Testis (tissue), 3 donors: ENCODE data around the gene ANAPC2. TPM values are rescaled to one million over a fixed set of nuclear protein-coding genes. Genes with fewer than 3 reads are reported as not detected.

Source experiments
- DNase-seq: peaks from one replicate; pipeline ENCODE4 v3.0.0-alpha.2; 2019
- H3K27ac ChIP-seq, 2 donors: fragments of 200-600 bp; sonication (generic); one replicate each; pipeline ENCODE4 v1.5.1; 2019
- H3K27me3 ChIP-seq: fragments of 200-600 bp; sonication (generic); one replicate; pipeline ENCODE4 v1.5.1; 2019
- H3K36me3 ChIP-seq: fragments of 200-600 bp; sonication (generic); one replicate; pipeline ENCODE4 v1.5.1; 2017; ENCODE audit warnings: low read depth; ENCODE audit errors: missing control alignments
- H3K4me1 ChIP-seq: fragments of 200-600 bp; sonication (generic); one replicate; pipeline ENCODE4 v1.5.1; 2019
- H3K4me3 ChIP-seq, 2 donors: fragments of 200-600 bp; sonication (generic); one replicate each; pipeline ENCODE4 v1.5.1; 2017 to 2019
- H3K9me3 ChIP-seq: fragments of 200-600 bp; sonication (generic); one replicate; pipeline ENCODE4 v1.5.1; 2017
- POLR2A ChIP-seq: fragments of 450-650 bp; IDR thresholded peaks from one replicate; pipeline ENCODE4 v1.6.1; 2017; ENCODE audit warnings: antibody characterized with exemption, mild to moderate bottlenecking, moderate library complexity
- WGBS, 2 donors: methylation state at CpG; one replicate each; pipeline ENCODE4 v1.1.5; 2018; 5-methylcytosine and 5-hydroxymethylcytosine counted together
- intact Hi-C: fragments of 100-400 bp; cut with DNase I; formaldehyde crosslinking; loops from one replicate; pipeline ENCODE4 v1.15.1; 2023; ENCODE audit warnings: low total_unique reads
- polyA plus RNA-seq: library from polyadenylated mRNA; stranded (reverse); fragments of 350-450 nt; fragmentation: Illumina TruSeq; extraction: RNeasy Lipid Tissue Mini Kit (QIAGEN cat#74804); gene quantifications from one replicate; pipeline ENCODE4 v1.2.3, GENCODE V29; 2014; ENCODE audit warnings: low read depth, low replicate concordance; ENCODE audit not compliant: insufficient read depth
- total RNA-seq, 2 donors: library from RNA; depleted of rRNA; stranded (reverse); fragments of >200 nt; gene quantifications; one replicate each; pipeline ENCODE4 v1.2.3, GENCODE V29; 2016
- TF ChIP-seq, protein P1 (sequence below), 3 experiments: fragments of 450-650 bp in 2 of 3; fragments of 200-600 bp in 1 of 3; sonication (generic) in 1 of 3; IDR thresholded peaks; one replicate each; pipeline ENCODE4 v1.5.1; 2016 to 2019; ENCODE audit warnings: antibody characterized with exemption in 3 of 3, mild to moderate bottlenecking in 2 of 3, moderate library complexity in 1 of 3

The ANAPC2 gene
- total and polyA plus RNA-seq, 3 donors from 2014 or later, result 80.6 to 98.5 (median 91.0) TPM

DNA sequence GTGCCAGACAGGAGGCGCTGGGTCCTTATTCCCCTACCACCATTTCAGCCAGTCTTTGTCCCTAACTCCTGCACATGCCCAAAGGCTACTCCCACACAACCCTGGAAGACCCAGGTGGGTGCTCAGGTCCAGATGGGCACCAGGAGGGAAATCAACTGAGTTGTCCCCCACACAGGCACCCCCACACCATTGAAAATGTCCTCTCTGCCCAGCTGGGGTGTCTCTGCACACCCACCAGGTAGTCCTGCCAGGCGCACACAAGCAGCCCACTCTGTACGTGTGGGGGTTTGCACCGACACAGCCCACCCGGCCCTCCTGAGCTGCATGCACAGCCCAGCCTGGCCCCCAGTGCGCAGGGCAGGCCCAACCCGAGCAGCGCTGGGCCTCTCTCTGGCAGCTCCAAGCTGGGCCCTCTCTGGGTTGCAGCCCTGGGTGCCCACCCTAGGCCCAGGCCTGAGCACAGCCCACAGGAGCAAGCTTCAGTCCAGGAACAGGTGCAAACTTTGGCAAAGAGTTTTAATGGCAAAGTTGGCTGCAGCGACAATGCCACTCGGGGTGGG lies 31.5 kb upstream of the ANAPC2 start:
- no peak overlapping the region for H3K27ac ChIP-seq
- no peaks in the 10 kb centered on the region for H3K9me3 ChIP-seq
- DNase-seq, result no peak
- H3K36me3 ChIP-seq, result no peaks in the 10 kb centered on the region
- no peak overlapping the region for H3K4me3 ChIP-seq
- H3K27me3 ChIP-seq, result no peaks in the 10 kb centered on the region
- intact Hi-C loops, result loop anchor here (10.0 kb wide), 1 partner anchor 105 kb away; the partner anchor contains the start of gene DPP7
- TF ChIP-seq, protein P1, sequence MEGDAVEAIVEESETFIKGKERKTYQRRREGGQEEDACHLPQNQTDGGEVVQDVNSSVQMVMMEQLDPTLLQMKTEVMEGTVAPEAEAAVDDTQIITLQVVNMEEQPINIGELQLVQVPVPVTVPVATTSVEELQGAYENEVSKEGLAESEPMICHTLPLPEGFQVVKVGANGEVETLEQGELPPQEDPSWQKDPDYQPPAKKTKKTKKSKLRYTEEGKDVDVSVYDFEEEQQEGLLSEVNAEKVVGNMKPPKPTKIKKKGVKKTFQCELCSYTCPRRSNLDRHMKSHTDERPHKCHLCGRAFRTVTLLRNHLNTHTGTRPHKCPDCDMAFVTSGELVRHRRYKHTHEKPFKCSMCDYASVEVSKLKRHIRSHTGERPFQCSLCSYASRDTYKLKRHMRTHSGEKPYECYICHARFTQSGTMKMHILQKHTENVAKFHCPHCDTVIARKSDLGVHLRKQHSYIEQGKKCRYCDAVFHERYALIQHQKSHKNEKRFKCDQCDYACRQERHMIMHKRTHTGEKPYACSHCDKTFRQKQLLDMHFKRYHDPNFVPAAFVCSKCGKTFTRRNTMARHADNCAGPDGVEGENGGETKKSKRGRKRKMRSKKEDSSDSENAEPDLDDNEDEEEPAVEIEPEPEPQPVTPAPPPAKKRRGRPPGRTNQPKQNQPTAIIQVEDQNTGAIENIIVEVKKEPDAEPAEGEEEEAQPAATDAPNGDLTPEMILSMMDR (IDR thresholded peaks at IDR 0.05), result no peak
- TF ChIP-seq POLR2A, result no peak
- H3K4me1 ChIP-seq, result peaks cover 29% of the 10 kb centered on the region
- WGBS, 2 donors, result 84 to 96% methylated on average over 4 to 10 of the region's 10 CpGs

DNA sequence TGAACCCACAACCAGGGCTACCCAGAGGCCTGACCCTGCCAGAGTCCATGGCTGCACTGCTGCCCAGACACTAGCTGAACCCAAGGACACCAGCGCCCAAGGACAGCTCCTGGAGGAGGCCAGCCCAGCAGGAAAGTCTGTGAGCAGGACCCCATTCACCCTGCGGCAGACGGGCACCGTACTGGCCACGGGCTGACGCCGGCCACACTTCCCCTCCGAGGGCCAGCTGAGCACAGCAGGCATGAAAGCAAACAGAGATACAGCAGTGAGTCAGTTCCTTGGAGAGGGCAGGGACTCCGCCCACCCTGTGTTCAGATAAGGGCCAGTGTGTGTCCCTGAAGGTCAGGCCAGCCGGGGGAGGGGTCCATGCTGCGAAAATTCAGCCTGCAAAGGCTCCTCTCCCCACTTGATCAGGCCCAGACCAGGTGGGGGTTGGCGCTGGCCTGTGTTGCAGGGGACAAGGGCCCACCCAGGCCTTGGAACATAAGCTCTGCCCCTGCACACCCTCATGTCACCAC lies 30.5 kb upstream of the ANAPC2 start:
- intact Hi-C loops, result no loop called here
- peak; percentile 71 for DNase-seq
- Histone ChIP-seq H3K27me3 (no peaks in the 10 kb centered on the region), H3K27ac (no peak overlapping the region), H3K4me1 (peaks cover 29% of the 10 kb centered on the region), H3K36me3 (no peaks in the 10 kb centered on the region), H3K4me3 (peak overlapping the region in 1 of 2 donors; percentile 54), H3K9me3 (no peaks in the 10 kb centered on the region)
- no peak for TF ChIP-seq POLR2A
- TF ChIP-seq, protein P1 (IDR thresholded peaks at IDR 0.05), result no peak
- 50 to 76% methylated on average over 4 to 12 of the region's 12 CpGs for WGBS, 2 donors

DNA sequence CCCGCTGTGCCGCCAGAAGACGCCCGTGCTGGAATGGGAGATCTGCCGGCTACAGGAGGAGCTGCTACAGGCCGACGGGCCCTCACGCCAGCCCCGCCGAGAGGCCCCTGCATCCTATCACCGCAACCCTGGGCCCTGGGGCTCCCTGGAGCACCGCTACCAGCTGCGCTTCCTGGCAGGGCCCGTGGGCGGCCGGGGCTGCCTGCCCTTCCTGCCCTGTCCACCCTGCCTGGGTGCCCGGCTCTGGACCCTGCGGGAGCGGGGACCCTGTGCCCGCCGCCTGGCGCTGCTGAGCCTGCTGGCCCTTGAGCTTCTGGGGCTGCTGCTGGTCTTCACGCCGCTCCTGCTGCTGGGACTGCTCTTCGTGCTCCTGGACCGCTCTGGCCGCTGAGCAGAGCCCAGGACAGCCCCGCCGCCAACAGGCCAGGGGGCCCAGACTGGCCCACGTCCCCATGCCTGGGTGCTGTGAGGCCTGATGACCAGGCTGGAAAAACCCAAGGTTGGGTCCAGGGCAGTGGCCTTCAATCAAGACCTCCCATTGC lies 29.9 kb upstream of the ANAPC2 start:
- WGBS, 2 donors, result 66 to 72% methylated on average over 13 to 30 of the region's 30 CpGs
- H3K4me3 ChIP-seq, result peak overlapping the region in 1 of 2 donors; percentile 54
- intact Hi-C loops, result no loop called here
- TF ChIP-seq, protein P1 (IDR thresholded peaks at IDR 0.05), result no peak
- TF ChIP-seq POLR2A, result no peak
- H3K4me1 ChIP-seq, result peaks cover 28% of the 10 kb centered on the region
- no peak for DNase-seq
- no peaks in the 10 kb centered on the region for H3K27me3 ChIP-seq
- H3K27ac ChIP-seq, result no peak overlapping the region
- H3K9me3 ChIP-seq, result no peaks in the 10 kb centered on the region
- no peaks in the 10 kb centered on the region for H3K36me3 ChIP-seq

DNA sequence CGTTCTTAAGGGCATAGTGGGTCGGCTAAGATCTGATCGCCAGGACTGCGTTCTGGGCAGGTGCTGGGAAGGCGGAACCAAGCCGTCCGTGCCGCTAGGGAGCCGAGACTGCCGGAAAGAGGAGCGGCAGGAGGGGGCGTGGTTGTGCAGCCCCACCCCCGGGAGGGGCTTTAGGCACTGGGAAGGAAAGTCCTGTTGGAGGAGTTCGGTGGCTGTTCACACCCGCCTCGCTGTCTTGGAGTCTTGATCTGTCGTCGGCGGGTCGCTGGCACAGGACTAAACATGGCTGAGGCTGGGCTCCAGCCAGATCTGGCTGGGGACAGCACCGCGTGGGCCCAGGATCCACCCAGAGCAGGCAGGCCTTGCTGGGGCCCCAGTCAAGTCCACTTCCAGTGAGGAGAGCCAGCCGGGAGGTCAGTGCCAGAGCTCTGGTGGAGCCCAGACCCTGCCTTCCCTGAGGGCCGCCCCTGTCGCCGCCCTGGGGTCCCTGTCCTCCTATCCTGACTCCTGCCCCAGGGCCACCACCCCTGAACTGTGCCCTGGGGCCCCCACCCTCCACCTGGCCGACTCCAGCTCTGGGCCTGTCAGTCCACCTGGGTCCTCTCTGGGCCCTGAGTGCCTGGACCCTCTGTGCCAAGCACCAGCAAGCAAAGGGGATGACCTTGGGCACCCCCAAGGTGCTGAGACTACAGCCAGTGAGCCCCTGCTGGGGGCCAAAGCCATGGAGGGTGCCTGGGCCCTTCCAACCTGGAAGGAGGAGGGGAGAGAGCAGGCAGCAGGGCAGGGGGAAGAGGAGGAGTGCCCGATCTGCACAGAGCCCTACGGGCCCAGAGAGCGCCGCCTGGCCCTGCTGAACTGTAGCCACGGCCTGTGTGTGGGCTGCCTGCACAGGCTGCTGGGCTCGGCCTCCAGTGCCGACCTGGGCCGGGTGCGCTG lies 29.2 kb upstream of the ANAPC2 start:
- H3K4me1 ChIP-seq, result peaks cover 21% of the 10 kb centered on the region
- peak; percentile 91 for DNase-seq
- H3K9me3 ChIP-seq, result no peaks in the 10 kb centered on the region
- peak overlapping the region; percentile 15 to 54 for H3K4me3 ChIP-seq
- WGBS, 2 donors, result 40 to 51% methylated on average over 14 to 36 of the region's 36 CpGs
- H3K36me3 ChIP-seq, result no peaks in the 10 kb centered on the region
- H3K27ac ChIP-seq, result peak overlapping the region in 1 of 2 donors; percentile 50
- intact Hi-C loops, result no loop called here
- TF ChIP-seq, protein P1 (IDR thresholded peaks at IDR 0.05), result no peak
- TF ChIP-seq POLR2A, result no peak
- H3K27me3 ChIP-seq, result no peaks in the 10 kb centered on the region
